ENCODE measurements around the gene SMR3B. TPM values are rescaled to one million over a fixed set of nuclear protein-coding genes. Genes with fewer than 3 reads are reported as not detected.

The SMR3B gene
- polyA plus RNA-seq, 1 experiment, result not detected

GRCh38 chr4:70371987-70372386 is 10.9 kb upstream of the SMR3B start:
- no peak for TF ChIP-seq CTCF (IDR thresholded peaks at IDR 0.05; ENCODE audit: insufficient read depth, low read depth, low read length)
- ChIA-PET CTCF (no interaction called here), POLR2A (no interaction called here)
- Histone ChIP-seq H3K27me3 (ENCODE audit: control insufficient read depth, insufficient read depth, low read length) (no peaks in the 10 kb centered on the region), H3K4me3 (ENCODE audit: low read depth, low read length) (no peak overlapping the region), H3K36me3 (ENCODE audit: control insufficient read depth, insufficient read depth, low read length) (no peaks in the 10 kb centered on the region)
- DNase-seq (ENCODE audit: low read depth), result no peak

GRCh38 chr4:70372760-70373159 is 10.2 kb upstream of the SMR3B start:
- TF ChIP-seq CTCF (IDR thresholded peaks at IDR 0.05; ENCODE audit: insufficient read depth, low read depth, low read length), result no peak
- H3K4me3 ChIP-seq (ENCODE audit: low read depth, low read length), result no peak overlapping the region
- ChIA-PET POLR2A (no interaction called here), CTCF (no interaction called here)
- H3K27me3 ChIP-seq (ENCODE audit: control insufficient read depth, insufficient read depth, low read length), result no peaks in the 10 kb centered on the region
- H3K36me3 ChIP-seq (ENCODE audit: control insufficient read depth, insufficient read depth, low read length), result no peaks in the 10 kb centered on the region
- no peak for DNase-seq (ENCODE audit: low read depth)

- DNase-seq (ENCODE audit: low read depth), result no peak
- CTCF ChIA-PET, result no interaction called here
- H3K36me3 ChIP-seq (ENCODE audit: control insufficient read depth, insufficient read depth, low read length), result no peaks in the 10 kb centered on the region
- POLR2A ChIA-PET, result no interaction called here
- no peak for TF ChIP-seq CTCF (IDR thresholded peaks at IDR 0.05; ENCODE audit: insufficient read depth, low read depth, low read length)
- H3K27me3 ChIP-seq (ENCODE audit: control insufficient read depth, insufficient read depth, low read length), result no peaks in the 10 kb centered on the region
- no peak overlapping the region for H3K4me3 ChIP-seq (ENCODE audit: low read depth, low read length)
Measured at GRCh38 chr4:70380578-70380977, 2.4 kb upstream of the SMR3B start.

GRCh38 chr4:70392057-70392776 is 9.3 kb downstream of the SMR3B start:
- Histone ChIP-seq H3K27me3 (ENCODE audit: control insufficient read depth, insufficient read depth, low read length) (no peaks in the 10 kb centered on the region), H3K4me3 (ENCODE audit: low read depth, low read length) (no peak overlapping the region), H3K36me3 (ENCODE audit: control insufficient read depth, insufficient read depth, low read length) (no peaks in the 10 kb centered on the region)
- DNase-seq (ENCODE audit: low read depth), result no peak
- no peak for TF ChIP-seq CTCF (IDR thresholded peaks at IDR 0.05; ENCODE audit: insufficient read depth, low read depth, low read length)
- CTCF ChIA-PET, result no interaction called here
- POLR2A ChIA-PET, result no interaction called here

GRCh38 chr4:70397580-70397979 is 14.6 kb downstream of the SMR3B start, which contains the start of gene OPRPN:
OPRPN (plus strand) TSS chr4:70397940; CDS start chr4:70399286, 1,346 bp downstream.
- no peak for DNase-seq (ENCODE audit: low read depth)
- no peak within 1 kb of the TSS for H3K4me3 ChIP-seq (ENCODE audit: low read depth, low read length)
- ChIA-PET POLR2A (no interaction called here), CTCF (interaction anchor here (0.8 kb wide), 1 partner anchor 466 kb away, joined by 3 read pairs; no protein-coding TSS in a partner anchor)
- H3K36me3 ChIP-seq (ENCODE audit: control insufficient read depth, insufficient read depth, low read length), result no peaks in the 10 kb centered on the region
- no peak for TF ChIP-seq CTCF (IDR thresholded peaks at IDR 0.05; ENCODE audit: insufficient read depth, low read depth, low read length)
- H3K27me3 ChIP-seq (ENCODE audit: control insufficient read depth, insufficient read depth, low read length), result no peaks in the 10 kb centered on the region
